K562 (cell line): Measurements from ENCODE around the gene SPOCD1. TPM values are rescaled to one million over a fixed set of nuclear protein-coding genes. Genes with fewer than 3 reads are reported as not detected.

ENCODE experiments used
- ADNP ChIP-seq: fragments of 200-800 bp; sonication (Bioruptor generic); IDR thresholded peaks from 2 replicates; pipeline ENCODE4 v1.6.1; 2016; ENCODE audit warnings: missing genetic modification characterization, missing compliant biosample characterization
- ATF7 ChIP-seq: fragments of 450-650 bp; IDR thresholded peaks from 2 replicates; pipeline ENCODE4 v1.7.1; 2014; ENCODE audit warnings: mild to moderate bottlenecking, moderate library complexity
- BACH1 ChIP-seq: fragments of 200-800 bp; sonication (Bioruptor generic); IDR thresholded peaks from 2 replicates; pipeline ENCODE4 v1.6.1; 2016; ENCODE audit warnings: missing genetic modification characterization, missing compliant biosample characterization
- CHD7 ChIP-seq: fragments of 200-600 bp; sonication (generic); IDR thresholded peaks from one replicate; pipeline ENCODE4 v1.6.1; 2012; ENCODE audit warnings: mild to moderate bottlenecking, low read depth, low read length, inconsistent platforms
- FIP1L1 ChIP-seq: fragments of 200-400 bp; formaldehyde crosslinking; IDR thresholded peaks from 2 replicates; pipeline ENCODE4 v1.6.1; 2018; ENCODE audit warnings: mild to moderate bottlenecking, low read depth, low read length; ENCODE audit not compliant: poor library complexity, severe bottlenecking
- GABPB1 ChIP-seq: sonication (generic); formaldehyde crosslinking; IDR thresholded peaks from 2 replicates; pipeline ENCODE4 v1.8.0; 2022; ENCODE audit warnings: mild to moderate bottlenecking, missing genetic modification reagents
- JUND ChIP-seq, 2 experiments: IDR thresholded peaks; 2 replicates in 1 of 2; 3 replicates in 1 of 2; pipeline ENCODE4 v1.6.1; 2011; ENCODE audit warnings: borderline replicate concordance in 2 of 2, low read depth in 2 of 2, low read length in 2 of 2, improper control_type of control experiment in 1 of 2, missing biosample characterization in 1 of 2, missing genetic modification characterization in 1 of 2, missing genetic modification reagents in 1 of 2
- PHB ChIP-seq: fragments of 250-450 bp; sonication (Bioruptor Pico); IDR thresholded peaks from 2 replicates; pipeline ENCODE4 v1.5.0; 2021
- RFX5 ChIP-seq: IDR thresholded peaks from 2 replicates; pipeline ENCODE4 v1.6.1; 2011; ENCODE audit warnings: low read depth, mild to moderate bottlenecking, improper control_type of control experiment, low read length
- RUNX1 ChIP-seq: sonication (generic); IDR thresholded peaks from 2 replicates; pipeline ENCODE4 v1.6.1; 2016; ENCODE audit warnings: antibody characterized with exemption, low read depth
- SRSF7 ChIP-seq: fragments of 200-400 bp; formaldehyde crosslinking; optimal IDR thresholded peaks from 2 replicates; pipeline ENCODE3; 2017; ENCODE audit warnings: mild to moderate bottlenecking, low read depth, low read length
- YY1 ChIP-seq, 3 experiments: IDR thresholded peaks; 2 replicates each; pipeline ENCODE4 v1.6.1; 2011; ENCODE audit warnings: low read length in 2 of 3, mild to moderate bottlenecking in 2 of 3, moderate library complexity in 2 of 3, borderline replicate concordance in 1 of 3, control low read depth in 1 of 3, low read depth in 1 of 3; ENCODE audit not compliant: insufficient read depth in 3 of 3, insufficient replicate concordance in 2 of 3, control insufficient read depth in 1 of 3, insufficient read length in 1 of 3; ENCODE audit errors: extremely low read depth in 1 of 3
- polyA plus RNA-seq, 8 experiments: library from polyadenylated mRNA; depleted of rRNA in 4 of 8; stranded (reverse) in 5 of 8; unstranded in 3 of 8; fragments of >200 nt; fragmentation: Nextera tagmentation in 2 of 8; fragmentation: Illumina TruSeq in 1 of 8; extraction: Ambion mirVana in 2 of 8; extraction: Trizol in 1 of 8; gene quantifications; 2 replicates each; pipeline versions ENCODE4 v1.2.1 to v1.2.3, GENCODE V29; 2011 to 2014; ENCODE audit warnings: inconsistent platforms in 1 of 8, missing spikeins in 1 of 8
- total RNA-seq, 7 experiments: library from RNA; depleted of rRNA in 6 of 7; stranded (reverse); fragments of >200 nt in 6 of 7; fragmentation: Illumina TruSeq in 2 of 7; extraction: Trizol in 2 of 7; gene quantifications; 2 replicates each; pipeline versions ENCODE4 v1.2.1 to v1.2.3, GENCODE V29; 2011 to 2021; ENCODE audit warnings: low replicate concordance in 1 of 7
- TF ChIP-seq, protein P1 (sequence below): sonication (generic); formaldehyde crosslinking; IDR thresholded peaks from 2 replicates; pipeline ENCODE4 v1.8.0; 2022; ENCODE audit warnings: missing genetic modification reagents, mild to moderate bottlenecking, moderate library complexity, borderline replicate concordance

SPOCD1 gene
- total and polyA plus RNA-seq, 9 of the 15 experiments (the other 6 are each of a cell fraction or from before 2014, with no cell fraction given): 0.03 to 0.71 (median 0.26) TPM; not detected in 1

DNA sequence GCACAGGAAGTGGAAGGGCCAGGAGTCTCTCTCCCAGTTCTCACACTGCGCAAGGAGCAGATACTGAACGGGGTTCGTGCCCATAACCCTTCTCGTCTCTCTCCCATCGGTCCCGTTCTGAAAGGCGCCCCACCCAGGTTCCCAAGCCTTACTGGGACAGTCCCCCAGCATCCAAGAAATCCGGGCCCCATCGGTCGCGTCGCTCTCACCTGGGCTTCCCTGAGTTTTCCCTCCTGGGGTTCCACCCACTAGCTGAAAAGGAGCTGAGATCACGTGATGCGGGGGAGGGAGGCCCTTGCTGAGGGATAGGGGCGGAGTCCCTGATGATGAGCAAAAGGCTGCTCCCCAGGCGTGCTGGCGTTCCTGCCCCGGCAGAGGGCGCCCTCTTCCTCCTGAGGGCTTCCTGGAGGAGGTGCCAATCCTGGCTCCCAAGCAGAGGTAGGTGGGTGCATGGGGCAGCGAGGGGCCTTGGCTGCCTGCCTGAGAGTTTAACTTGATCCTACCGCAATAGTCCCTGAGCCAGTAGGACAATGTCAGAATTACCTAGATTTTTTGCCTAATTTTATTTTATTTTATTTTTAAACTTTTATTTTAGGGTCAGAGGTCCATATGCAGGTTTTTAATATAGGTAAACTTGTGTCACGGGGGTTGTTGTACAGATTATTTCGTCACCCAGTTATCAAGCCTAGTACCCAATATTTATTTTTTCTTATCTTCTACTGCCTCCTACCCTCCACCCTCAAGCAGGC, at the start of gene SPOCD1 (continued):
- TF ChIP-seq CHD7: peak; percentile 37
- peak; percentile 99 for TF ChIP-seq ADNP (tag)
- TF ChIP-seq ATF7: peak; percentile 72
- peak in 2 of 3 experiments; percentile 38 to 69 for TF ChIP-seq YY1 (IDR thresholded peaks at IDR 0.05; ENCODE audit: borderline replicate concordance in 1 of 3, control insufficient read depth in 1 of 3, extremely low read depth in 1 of 3, insufficient read depth in 3 of 3, insufficient read length in 1 of 3, insufficient replicate concordance in 2 of 3, low read depth in 1 of 3, low read length in 2 of 3)
- TF ChIP-seq RFX5: no peak
- TF ChIP-seq GABPB1 (CRISPR knock-in tag): peak; percentile 85
- peak; percentile 35 for TF ChIP-seq FIP1L1
- no peak for TF ChIP-seq SRSF7
- no peak for TF ChIP-seq PHB
- no peak for TF ChIP-seq RUNX1
- peak; percentile 81 for TF ChIP-seq JUND (IDR thresholded peaks at IDR 0.05; ENCODE audit: borderline replicate concordance, low read depth, low read length)
- TF ChIP-seq JUND (tag; IDR thresholded peaks at IDR 0.05; ENCODE audit: borderline replicate concordance, low read depth, low read length): peak; percentile 84; the same call in 2 of the 3 replicates
- TF ChIP-seq, protein P1, sequence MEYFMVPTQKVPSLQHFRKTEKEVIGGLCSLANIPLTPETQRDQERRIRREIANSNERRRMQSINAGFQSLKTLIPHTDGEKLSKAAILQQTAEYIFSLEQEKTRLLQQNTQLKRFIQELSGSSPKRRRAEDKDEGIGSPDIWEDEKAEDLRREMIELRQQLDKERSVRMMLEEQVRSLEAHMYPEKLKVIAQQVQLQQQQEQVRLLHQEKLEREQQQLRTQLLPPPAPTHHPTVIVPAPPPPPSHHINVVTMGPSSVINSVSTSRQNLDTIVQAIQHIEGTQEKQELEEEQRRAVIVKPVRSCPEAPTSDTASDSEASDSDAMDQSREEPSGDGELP (CRISPR knock-in tag): peak; percentile 92
- TF ChIP-seq BACH1: no peak
